COR-L47 (cell line): Measurements from ENCODE around the gene KPNA4.
"Not testable (repeated sequence)": the region's sequence is repeated elsewhere in the genome, so short reads cannot be mapped to it uniquely, and the experiment has no call there.

Source experiments
- DNase-seq: peaks from one replicate; lab custom pipeline; 2025; lab: John Stamatoyannopoulos, UW

The KPNA4 gene

DNA sequence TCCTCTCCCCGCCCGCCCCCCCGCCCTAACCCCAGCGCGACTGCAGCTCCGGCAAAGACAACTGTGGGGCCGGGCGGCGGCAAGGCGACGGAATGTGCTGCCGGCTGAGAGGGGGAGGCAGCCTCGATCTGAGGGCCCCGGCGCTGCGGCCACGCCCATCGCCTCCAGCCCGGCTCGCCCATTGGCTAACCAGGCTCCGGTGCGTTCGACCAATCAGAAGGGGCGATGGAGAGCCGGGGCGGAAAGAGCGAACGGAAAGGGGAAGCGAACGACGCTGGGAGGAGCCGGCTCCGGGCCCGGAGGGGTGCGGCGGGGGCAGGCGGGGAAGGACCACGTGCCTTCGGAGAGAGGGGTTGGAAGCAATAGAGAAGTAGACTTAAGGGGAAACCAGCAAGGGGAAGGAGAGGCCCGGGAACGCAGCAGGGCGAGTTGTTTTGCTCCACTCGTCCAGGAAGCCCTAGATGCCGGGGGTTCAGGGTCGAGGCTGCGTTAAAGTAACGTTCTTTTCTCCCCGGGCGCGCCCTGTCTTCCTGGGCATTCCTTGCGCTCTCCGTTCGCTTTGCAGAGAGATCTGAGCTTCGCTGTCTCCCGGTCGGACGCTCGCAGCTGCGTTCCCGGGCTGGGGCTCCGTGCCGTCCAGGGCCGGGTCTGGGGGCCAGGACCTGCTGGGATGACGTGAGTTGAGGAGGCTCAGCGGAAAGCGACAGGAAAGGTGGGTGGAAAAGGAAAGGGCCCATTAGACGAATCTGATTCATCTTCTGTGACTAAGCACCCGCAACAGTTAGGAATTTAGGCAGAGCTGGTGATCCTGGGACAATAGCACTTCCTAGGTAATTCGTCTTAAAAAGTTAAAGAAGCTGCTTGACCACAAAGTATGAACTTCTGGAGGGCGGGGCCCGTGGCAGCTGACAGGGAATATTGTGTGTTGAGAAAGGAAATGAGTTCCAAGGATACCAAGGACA, at the start of gene KPNA4:
KPNA4 (minus strand) TSS at position 130 of the 962 bp plus-strand sequence. CDS start 289 bp downstream, outside the sequence.
- DNase-seq: peak; percentile 98

GRCh38 chr3:160613661-160614060, 48.3 kb upstream of the KPNA4 start:
- no peak for DNase-seq

DNA sequence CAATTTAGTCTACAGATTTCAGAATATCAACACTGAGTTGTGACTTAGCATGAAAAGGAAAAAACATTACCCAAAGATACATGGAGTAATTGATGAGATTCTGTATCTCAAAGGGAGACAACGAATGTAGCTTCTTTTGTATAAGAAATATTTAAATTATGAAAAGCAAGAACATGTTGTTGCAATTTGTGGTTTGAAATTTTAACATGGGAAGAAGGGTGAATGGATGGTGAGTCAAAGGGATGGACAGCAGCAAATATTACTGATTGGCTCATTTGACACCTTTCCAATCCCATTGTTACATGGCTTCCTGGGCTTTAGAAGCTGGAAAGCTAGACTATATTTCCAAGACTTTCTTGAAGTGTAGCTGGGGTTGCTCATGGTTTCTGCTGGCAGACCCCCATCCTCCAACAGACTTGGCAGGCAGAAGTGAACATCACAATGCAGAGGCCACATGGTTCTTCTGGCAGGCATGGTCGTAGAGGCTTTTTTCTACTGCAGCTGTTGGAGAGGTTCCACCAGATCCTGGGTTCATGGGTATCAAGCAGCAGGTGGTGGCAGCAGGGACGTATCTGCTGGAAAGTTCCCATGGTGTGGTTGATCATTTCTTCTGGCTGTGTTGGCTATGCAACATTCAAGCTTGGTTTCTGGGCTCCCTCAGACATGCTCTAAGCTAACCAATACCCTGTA, 47.2 kb upstream of the KPNA4 start:
- no peak for DNase-seq

GRCh38 chr3:160611141-160611540, 45.8 kb upstream of the KPNA4 start:
- DNase-seq: no peak

DNA sequence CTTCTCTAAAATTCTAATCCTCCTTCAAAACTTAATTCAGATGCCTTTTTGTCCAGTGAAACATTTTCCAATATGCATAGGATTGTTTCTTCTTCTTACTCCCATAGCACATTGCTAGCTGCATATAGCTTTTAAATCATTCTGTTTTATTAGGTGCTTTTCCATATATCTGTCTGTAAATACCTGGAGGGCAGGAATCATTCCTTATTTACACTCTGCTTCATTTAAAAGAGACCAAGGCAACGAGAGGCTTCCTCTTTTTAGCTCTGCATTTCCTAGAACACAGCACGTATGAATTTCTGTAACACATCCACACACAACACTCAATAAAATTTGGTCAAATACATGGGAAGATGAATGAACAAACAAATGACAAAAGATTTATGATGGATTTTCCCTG, 43.5 kb upstream of the KPNA4 start:
- no peak for DNase-seq

GRCh38 chr3:160607826-160608225, 42.5 kb upstream of the KPNA4 start:
- DNase-seq: no peak

DNA sequence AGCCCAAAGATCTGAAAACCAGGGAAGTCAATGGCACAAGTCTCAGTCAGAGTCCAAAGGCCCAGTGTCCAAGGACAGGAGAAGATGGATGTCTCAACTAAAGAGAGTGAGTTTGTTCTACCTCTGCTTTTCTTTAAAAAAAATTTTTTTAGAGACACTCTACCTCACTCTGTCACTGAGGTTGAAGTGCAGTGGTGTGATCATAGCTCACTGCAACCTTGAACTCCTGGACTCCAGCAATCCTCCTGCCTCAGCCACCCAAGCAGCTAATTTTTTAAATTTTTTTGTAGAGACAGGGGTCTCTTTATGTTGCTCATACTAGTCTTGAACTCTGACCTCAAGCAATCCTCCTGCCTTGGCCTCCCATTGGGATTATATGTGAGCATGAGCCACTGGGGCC, 39.9 kb upstream of the KPNA4 start:
- no peak for DNase-seq

- DNase-seq: not testable (repeated sequence)
Observed at GRCh38 chr3:160603845-160604244, 38.5 kb upstream of the KPNA4 start.

DNA sequence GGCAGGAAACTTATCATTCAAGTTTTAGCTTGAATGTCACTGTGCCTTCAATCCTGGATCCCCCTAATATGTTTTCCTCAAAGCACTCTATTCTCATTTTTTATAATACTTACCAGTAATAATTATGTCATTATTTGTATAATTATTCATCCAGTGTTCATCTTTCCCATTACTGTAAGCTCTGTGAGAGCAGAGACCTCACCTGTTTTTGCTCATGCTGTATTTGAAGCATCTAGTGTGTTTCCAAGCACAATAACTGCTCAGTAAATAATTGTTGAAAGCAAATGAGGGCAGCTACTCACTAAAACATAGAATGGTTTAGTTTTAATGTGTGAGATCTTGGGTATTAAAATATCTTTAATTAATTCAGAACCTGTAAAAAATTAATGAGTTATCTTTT, 36.9 kb upstream of the KPNA4 start:
- no peak for DNase-seq

- no peak for DNase-seq
Observed at GRCh38 chr3:160601288-160601687, 35.9 kb upstream of the KPNA4 start.

DNA sequence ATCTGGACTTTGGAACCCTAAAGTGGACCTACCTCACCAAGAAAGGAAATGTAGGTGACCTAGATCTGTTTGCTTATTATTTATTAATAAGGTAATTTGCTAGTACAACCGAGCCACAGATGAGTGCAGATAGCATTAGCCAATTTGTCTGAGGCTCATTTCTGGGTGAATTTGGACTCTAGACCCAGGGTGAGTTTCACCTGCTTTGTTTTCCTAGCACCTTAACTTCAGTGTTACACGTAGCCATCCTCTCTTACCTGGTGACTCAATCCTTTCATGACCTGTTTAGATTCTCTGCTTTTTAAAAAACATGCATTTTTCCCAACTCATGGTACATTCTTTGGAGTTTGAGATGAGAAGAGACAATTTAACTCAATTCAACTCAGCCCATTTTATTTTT, 33.5 kb upstream of the KPNA4 start:
- DNase-seq: no peak

GRCh38 chr3:160588023-160588422, 22.7 kb upstream of the KPNA4 start:
- DNase-seq: no peak

DNA sequence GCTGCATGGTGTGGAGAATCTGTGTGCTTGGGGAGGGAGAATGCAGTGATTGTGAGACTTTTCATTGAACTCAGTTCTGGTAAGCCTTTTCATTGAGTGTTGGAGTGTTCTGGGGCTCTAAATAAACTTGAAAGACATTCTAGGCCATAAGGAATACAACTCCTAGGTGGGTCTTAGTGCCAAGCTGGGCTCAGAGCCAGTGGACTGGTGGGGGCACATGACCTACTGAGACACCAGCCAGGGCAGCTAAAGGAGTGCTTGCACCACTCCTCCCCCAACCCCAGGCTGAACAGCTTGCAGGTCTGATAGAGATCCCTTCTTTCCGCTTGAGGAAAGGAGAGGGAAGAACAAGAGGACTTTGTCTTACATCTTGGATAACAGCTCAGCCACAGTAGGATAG, 21.7 kb upstream of the KPNA4 start:
- no peak for DNase-seq

DNA sequence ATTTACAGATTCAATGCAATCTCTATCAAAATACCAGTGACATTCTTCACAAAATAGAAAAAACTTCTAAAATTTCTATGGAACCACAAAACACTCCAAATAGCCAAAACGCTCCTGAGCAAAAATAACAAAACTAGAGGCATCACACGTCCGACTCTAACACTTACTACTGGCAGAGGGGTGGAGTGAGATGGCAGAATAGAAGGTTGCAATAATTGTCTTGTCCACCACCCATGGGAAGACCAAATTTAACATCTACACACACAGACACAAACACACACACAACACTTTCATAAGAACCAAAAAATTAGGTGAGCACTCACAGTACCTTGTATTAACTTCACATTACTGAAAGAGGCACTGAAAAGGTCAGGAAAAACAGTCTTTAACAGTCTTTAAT, 21.3 kb upstream of the KPNA4 start:
- no peak for DNase-seq

DNA sequence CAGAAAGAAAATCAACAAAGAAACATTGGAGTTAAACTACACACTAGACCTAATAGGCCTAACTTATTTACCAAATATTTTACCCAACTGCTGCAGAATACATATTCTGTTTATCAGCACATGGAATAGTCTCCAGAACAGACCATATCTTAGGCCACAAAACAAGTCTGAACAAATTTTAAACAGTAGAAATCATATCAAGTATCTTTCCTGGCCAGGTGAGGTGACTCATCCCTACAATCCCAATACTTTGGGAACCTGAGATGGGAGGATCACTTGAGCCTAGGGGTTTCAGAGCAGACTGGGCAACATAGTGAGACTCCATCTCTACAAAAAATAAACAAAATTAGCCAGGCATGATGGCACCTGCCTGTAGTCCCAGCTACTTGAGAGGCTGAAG, 18.1 kb upstream of the KPNA4 start:
- DNase-seq: no peak

DNA sequence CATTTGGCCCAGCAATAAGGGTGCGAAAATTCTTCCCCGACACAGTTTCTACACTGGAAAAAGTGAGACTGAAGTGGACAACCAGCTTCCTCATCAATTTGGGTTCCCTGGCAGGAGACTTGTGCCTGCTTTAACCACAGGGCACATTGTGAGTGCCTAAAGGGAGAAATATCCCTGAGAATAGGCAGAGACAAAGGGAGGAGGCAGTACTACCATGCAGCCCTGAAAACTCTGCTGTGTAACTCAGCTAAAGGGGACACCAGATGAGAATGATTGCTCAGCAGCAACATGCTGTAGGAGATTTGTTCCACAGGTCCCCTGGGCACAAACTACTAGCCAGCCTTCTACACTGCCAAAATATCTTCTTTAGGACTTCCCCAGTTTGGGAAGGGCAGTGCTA, 15.6 kb upstream of the KPNA4 start:
- DNase-seq: no peak

DNA sequence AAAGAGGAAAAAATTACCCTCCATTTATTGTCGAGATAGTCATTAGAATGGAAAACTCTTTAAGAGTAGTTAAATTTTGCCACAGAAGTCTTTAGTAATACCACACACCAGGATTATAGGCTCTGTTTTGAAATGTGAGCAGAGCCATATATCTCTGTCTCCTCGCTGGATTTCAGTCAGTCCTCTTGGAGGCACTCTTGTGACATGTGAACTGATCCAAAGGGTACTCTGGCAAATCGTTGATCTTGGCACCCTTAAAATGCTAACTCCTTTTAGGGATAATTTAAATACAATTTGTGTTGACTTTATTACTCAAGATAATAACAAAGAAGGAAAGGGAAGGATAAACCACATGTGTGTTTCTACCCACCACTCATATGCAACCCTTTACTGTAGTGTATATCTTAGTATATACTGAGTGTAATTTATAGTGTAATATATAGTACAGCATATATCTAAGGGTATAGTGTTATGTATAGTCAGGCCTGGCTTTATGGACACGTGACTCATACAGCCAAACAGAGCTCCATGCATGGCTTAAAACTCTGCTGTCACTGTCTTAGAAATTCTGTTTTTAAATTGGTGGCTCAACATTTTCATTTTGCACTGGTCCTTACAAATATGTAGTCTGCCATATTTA, 12.3 kb upstream of the KPNA4 start:
- peak; percentile 48 for DNase-seq

- no peak for DNase-seq
Observed at GRCh38 chr3:160577093-160577492, 11.7 kb upstream of the KPNA4 start.

DNA sequence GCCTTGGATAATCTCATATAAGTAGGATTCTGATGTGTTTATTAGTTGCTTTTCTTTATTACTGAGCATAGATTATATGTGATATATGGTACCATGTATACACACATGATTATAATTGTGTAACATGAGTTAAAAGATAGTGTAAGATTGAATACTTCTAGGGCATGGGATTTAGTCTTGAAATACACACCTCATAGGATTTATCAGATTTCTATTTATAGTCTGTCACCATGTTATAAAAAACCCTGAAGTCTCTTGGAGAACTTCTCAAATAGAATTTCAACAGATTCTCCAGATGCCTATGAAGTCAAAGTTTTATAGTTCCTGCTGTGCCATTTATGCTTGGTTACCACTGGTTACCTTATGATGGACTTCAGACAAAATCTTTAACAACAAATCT, 11.2 kb upstream of the KPNA4 start:
- no peak for DNase-seq

- DNase-seq: no peak
Observed at GRCh38 chr3:160575589-160575988, 10.2 kb upstream of the KPNA4 start.

DNA sequence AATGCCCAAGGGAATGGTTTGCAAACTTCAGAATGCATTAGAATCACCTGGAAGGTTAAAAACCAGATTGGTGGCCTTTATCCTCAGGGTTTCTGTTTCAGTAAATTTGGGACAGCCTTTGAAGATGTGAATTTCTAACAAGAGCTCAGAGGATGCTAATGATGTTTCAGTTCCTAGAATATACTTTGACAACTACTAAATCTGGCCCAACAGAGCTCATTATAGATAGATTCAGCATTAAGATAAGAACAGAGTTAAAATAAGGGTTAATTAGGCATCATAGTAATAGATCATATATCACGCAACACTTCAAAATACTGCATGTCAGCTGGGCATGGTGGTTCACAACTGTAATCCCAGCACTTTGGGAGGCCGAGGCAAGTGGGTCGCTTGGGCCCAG, 9.3 kb upstream of the KPNA4 start:
- no peak for DNase-seq

GRCh38 chr3:160573955-160574525, 8.7 kb upstream of the KPNA4 start:
- DNase-seq: not testable (repeated sequence)
